Kidney capillary endothelial cell (primary cell): Measurements from ENCODE around the gene XPO6.
"Not testable (repeated sequence)": the region's sequence is repeated elsewhere in the genome, so short reads cannot be mapped to it uniquely, and the experiment has no call there.

ENCODE experiments used
- DNase-seq: peaks from one replicate; pipeline ENCODE4 v3.0.0-alpha.2; 2018; ENCODE audit warnings: low spot score

Gene XPO6

DNA sequence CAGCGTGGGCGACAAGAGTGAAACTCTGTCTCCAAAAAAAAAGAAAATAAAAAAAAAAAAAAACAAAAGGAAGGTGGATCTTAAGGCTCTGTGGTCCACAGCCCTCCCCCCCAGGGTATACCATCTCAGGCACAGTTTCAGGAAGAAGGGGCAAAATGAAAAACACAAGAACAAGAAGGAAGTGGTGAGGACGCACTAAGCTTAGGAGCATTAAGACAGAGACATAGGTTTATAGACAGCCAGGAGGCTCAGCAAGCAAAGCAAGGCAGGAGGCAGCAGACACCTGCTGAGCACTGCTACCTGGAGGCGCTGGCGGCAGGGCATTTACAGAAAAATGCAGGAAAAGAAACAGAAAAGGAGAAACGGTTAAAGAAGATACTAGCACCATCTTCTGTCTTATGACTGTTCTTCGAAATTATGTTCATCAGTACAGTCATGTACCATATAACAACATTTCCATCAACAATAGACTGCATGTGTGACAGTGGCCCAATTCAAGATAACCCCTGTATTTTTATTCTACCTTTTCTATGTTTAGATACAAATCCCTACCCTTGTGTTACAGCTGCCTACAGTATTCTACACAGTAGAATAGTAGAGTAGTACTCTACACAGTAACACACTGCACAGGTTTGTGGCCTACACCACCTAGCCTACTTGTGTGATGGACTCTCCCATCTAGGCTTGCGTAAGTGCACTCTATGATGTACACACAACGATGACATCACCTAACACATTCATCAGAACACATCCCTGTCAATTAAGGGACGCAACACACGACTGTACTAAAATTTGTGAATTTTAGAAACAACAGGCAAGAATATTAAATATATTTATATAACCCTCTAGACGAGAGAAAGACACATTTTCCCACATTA lies 62.5 kb downstream of the XPO6 start:
- DNase-seq, result no peak

DNA sequence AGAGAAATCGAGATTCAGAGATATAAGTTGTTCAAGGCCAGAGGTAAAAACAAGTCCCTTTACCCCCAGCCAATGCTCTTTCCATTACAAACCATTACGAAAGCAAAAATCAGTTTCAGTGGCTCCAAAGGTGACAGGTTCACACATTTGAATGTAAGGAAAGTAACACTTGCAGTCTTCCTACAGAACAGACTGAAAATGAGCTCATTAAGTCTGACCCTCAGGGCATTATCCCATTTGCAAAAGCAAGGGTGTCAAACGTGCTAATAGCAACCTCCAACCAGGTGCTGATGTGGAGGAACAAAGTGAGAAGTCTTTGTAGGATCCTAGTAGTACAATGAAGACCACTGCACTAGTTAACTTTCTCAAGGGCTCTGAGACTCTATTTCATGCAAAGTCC lies 65.2 kb downstream of the XPO6 start:
- DNase-seq, result no peak

DNA sequence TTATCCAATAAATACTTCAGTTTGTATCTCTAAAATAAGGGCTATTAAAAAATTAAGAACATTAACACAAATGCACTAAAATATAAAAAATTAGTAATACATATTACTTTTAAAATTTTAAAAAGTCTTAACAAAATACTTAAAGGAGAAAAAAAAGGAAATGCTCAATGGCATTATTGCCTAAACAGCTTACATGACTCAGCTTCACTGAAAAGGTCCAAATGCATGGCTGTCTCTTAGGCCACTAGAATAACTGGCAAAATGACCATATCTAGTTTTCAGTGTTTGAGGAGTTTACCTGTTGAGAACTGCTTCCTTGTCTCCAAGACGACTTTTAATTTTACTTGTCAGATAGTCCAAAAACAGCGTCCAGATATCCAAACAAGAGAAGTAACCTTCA lies 66.0 kb downstream of the XPO6 start:
- peak; percentile 7 for DNase-seq

DNA sequence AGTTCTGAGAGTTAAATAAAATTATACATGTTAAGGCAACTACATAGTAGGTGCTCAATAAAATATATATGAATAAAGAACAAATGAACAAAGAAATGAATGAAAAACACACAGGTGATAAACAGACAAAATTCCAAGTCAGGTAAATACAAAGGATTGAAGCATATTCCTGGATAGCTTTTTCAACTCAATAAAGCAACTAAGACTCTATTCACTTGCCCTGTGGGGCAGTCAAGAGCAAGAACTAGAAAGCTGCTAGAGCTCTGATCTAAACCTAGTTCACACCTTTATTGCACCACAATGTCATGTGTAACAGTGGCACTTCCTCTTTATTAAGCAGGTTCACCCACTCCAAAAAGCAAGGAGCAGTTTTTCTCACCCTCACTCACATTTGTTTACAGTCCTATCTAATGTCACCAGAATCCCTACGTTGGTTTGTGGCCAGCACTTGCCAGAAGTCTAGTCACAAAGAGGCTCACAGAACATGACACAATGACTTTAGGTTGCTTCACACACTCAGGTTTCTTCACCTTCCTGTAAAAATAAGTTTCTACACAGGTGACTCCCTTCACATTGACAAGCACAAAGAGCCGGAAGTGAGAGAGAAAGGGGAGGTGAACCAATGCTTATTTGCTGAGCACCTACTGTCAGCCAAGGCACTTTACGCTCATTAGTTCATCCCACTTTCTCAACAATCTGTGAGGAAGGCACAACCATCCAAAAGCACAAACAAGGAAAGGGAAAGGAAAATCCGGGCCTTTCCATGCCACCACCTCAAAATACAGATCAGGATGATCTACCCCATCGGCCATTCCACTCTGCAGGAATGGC lies 70.8 kb downstream of the XPO6 start:
- DNase-seq, result no peak

DNA sequence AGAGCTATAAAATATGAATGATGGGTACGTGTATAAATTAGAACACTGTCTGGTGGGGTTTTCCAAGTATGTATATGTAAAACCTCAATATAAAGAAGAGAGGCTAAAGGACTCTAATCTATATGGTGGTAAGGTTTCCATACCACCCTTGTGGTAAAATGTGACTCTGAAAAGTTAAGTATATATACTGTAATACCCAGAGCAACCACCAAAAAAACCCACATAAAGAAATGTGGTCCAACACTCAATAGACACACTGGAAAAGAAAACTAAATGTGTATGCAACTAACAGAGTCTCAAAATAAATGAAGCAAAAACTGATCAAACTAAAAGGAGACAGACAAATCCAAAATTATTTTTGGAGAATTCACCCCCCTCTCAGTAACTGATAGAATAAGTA lies 72.2 kb downstream of the XPO6 start:
- DNase-seq, result no peak

DNA sequence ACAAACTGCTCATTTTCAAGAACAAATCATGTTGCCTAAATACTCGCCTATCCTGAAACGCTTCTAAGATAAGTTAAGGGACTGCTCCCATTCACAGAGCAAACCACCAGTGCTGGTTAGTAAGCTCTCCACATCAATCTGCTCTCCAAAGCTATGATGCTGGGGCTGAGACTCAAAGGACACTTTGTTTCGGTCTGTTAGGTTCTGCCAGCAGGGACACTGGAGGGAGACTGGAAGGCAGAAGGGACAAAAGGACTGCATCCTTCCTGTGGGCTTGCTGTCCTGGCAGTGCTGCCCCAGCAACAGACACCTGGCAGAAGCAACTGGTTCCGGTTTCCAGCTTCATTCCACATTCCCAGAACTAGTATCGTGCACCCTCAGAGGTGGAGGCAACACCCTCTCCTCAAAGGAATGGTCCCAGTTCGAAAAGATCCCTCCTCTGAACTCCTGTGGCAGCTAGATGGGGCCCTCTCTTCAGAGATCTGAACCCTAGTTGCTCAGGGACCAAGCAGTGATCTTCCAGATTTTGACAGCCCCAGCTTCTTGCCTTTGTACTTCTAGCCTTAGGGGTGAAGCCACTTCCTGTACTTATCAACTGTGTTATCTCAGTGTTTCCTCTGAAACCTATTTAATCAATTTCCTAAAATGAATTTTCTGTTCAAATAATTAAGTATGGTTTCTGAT lies 74.9 kb downstream of the XPO6 start:
- DNase-seq, result no peak

DNA sequence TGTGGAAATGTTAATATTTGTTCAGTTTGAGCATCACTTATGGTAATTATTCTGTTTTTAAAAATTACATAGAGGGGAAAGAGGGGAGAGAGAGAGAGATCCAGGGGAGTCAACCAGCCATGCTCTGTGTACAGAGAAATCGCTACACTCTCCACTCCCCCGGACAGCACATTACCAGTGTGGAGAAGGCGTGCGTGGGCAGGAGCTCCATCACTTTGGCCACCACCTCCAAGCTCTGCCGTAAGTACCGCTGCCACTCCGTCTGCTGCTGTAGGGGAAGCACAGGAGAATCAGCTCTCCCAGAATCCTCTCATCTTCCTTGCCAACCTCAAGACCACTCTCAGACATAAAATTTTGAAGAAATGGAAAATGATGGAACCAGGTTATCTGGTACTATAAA lies 78.1 kb downstream of the XPO6 start:
- DNase-seq, result no peak

DNA sequence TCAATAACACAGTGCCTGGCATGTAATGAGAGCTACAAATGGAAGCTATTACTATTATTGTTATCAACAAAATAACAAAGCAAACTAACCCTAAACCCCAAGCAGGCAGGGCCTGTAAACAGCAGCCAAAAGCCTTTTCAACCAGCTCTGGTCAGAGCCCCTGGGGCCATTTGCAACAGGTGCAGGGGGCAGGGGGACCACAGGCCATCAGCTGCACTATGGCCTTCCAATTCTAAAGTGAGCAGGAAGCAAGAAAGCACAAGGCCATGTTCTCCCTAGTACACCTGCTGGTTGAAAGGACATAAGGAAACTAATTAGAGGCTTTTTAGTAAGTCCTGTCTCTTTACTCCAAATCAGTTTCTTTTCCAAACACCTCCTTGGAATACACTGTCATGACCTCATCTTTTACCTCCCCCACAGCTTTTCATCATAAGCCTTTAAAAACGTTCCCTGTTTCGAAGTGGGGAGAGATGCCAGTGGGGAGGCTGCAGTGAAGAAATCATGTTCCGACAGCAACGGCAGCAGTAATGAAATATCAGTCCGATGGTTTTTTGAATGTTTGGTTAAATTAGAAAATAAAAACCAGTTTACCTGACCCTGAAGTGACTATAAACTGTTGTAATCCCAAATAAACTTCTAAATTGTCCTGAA lies 79.9 kb downstream of the XPO6 start:
- no peak for DNase-seq

DNA sequence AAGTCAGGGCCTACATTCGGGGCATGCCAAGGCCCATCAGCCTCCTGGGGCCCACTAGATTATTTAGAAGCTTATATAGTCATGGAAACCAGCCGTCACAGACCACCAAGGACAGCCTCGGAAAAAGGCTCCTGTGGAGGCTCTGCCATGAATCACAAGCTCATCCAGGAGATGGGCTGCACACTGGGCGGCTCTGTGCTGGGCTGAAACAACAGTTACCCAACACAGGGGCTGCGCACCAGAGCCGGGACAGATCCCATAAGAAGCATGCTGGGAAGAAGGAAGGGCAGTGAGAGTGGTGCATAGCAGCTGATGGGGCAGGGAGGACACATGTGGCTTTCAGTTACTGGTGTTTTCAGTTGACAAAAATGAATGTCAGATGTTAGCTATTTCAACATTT lies 80.6 kb downstream of the XPO6 start:
- DNase-seq, result no peak

DNA sequence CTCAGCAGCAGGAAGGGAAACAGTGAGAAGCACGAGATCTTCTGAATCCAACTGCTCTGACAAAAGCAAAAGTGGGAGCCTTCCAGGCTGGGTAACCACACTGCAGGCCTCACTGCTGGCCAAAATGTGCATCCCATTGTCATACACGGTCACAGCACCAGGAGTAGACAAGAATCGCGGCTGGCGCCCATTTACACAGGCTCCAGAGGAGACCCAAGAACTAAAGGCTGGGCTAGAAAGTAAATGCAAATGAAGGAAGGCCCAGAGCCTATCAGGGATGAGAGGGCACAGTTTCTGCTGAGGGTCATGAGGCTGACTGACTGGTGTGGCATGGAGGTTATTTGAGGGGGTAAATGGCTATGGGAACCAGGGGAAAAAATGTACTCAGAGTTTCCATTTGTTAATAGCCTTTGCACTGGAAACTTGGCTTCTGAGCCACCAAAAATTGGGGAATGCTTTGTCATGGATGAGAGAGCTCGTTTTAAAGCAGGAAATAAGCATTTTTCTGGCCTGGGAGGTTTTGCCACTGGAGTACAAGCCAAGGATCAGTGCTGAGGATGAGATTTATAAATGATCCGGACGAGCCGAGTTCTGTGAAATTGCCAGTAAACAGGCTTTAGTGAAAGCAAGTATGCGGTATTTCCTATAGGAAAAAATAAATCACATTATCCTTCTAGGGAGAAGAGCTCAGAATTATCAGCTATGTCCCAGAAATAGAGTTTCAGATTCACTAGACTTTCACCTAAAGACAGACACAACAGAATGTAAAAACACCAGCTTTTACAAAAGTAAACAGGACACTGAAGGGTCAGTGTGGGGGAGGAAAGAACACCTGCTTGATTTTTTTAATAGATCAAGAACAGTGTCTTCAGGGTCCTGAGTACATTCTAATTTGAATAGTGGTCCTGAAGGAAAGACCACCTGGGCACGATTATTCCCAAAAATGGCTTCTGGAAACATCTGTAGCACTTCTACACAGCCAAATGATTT lies 81.4 kb downstream of the XPO6 start:
- DNase-seq, result no peak

DNA sequence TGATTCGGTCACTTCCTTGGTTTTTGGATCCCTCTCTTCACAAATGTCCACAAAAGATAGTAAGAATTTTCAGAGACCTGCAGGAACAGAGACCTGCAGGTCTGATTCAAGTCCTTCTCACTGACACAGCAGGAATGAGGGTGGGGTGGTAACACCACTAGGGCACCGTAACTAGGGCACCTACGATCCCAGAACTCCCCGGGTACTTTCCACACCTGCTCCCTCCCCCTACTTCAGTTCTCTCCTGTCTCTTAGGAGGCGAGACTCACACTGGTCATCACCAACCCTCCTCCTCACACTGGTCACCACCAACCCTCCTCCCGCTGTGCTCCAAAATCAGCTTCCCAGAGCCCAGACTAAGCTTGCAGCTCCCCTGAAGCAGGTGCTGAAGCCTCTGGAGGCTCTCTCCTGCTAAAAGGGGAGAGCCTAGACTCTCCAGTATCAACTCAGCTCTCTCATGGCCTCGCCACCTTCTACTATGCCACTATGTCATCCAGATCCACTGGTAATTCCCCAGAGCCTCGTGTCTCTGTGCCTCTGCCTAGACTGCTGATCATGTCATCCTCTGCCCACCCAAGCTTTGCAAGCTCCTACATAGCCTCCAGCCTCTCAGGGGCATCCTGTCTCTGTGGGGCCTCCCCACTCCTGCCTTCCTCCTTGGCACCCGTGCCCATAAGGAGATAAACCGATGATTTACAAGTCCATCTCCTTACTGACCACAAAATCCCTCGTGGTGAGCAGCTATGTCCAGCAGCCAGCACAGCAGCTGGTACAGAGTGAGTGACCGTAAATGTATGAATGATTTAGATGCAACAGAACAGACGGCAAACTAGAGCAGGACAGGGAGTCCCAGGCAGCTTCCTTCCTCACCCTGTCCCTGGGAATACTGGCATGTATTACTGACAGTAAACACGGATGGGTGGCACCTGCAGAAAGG lies 84.8 kb downstream of the XPO6 start:
- no peak for DNase-seq

DNA sequence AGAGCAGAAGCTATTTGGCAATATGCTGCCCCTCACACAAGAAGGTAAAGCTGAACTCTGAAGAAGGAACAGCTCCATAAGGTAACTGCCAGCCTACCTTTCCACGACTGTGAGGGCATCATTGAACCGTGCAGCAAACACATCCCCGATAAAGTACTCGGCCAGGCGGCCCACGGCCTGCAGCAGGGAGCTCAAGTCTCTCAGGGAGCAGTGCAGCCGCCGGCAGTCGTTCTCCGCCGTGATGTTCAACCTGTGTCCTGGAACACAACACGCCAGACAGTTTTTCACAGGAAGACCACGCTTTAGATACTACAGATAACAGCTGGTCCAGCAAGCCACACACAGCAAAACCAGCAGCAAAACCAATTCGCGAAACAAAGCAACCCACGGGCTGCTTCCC lies 86.2 kb downstream of the XPO6 start:
- DNase-seq, result no peak

DNA sequence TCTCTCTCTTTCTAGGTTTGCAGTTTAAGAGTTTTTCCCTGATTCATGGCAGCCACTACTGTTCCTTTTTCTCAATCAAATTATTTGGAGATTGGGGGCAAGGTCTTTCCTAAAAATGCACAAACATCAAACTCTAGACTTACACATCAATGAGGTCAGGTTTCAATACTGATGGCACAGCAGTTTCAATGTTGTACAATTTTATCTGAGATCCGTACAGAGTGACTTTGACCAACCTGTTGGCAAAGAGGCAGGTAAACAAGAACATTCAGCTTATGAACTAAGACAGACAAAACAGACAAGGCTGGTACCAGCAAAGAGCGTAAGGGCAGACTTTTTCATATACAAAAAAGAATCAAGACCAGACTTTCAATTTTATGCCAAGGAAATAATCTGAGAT lies 90.2 kb downstream of the XPO6 start:
- no peak for DNase-seq

DNA sequence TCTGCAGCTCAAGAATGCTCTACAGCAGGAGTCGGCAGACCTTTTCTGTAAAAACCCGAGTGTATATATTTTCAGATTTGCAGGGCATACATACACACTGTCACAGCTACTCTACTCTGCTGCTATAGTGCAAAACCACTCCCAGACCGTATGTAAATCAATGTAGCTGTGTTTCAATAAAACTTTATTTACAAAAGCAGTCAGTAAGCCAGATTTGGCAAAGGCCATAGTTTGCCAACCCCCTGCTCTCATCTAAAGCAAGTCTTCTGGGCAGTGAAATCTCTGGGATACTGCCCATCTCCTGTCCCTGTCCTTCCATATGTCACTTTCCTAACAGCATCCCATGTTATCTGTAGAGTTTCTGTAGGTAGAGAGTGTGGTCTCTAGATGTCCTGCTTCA lies 91.0 kb downstream of the XPO6 start:
- no peak for DNase-seq

DNA sequence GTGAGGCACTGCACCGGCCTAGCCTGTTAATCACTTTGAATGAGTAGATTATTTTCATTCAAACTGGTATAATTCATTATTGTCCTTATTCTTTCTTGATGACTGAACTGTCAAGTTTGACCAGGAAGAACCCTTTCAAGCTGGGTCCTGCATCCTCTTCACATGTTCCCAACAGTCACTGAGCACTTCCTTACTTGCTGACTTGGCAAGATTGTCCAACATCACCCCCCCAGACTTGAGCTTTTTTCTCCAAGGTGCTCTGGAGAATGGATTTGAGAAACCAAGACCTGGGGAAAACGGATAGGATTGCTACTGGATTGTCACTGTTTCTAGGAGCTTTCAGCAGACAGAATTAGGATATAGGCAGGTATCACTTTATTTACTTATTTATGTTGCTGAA lies 93.1 kb downstream of the XPO6 start:
- DNase-seq, result no peak

DNA sequence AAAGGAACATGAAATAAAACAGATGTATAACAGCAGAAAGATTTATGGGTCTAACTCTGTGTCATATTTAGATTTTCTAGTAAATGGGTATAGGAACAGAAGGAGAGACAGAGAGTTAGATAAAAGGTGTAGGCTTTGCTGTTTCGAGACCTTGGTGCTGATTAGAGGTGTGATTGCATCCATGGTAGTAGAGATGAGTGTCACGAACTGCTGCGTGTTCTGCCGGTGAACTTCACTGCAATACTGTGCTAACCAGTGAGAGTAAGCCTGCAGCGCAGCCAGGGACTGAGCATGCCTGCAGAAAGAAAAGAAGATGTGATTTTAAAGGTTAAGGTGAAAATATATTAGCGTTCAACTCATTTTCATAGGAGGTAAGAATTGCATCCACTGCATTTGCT lies 94.6 kb downstream of the XPO6 start:
- no peak for DNase-seq

DNA sequence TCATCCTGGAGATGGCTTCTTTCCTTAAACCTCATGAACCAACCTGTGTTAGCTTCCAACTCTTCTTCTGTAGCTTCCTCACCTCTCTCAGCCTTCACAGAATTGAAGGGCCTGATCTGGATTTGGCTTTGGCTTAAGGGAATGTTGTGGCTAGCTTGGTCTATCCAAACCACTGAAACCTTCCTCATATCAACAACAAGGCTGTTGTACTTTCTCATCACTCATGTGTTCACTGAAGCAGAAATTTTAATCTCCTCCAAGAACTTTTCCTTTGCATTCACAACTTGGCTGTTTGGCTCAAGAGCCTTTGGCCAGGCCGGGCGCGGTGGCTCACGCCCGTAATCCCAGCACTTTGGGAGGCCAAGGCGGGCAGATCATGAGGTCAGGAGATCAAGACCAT lies 95.9 kb downstream of the XPO6 start:
- not testable (repeated sequence) for DNase-seq

DNA sequence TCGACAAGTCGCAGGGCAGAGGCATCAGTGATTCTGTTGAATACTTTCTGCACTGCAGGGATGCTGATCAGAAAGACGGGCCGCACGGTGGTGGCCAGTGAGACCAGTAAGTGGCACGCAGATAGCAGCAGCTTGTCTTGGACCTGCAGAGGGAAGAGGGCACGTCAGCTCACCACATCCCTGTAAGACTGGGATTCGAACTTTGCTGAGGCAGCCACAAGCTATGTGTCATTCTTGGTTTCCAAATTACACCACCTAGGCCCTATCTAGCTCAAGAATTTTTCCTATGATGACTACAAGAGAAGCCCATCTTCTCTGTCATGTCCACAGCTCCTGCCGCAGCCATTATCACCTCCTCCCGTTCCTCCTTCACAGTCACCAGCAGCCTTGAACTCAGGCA lies 98.9 kb downstream of the XPO6 start:
- DNase-seq, result no peak

DNA sequence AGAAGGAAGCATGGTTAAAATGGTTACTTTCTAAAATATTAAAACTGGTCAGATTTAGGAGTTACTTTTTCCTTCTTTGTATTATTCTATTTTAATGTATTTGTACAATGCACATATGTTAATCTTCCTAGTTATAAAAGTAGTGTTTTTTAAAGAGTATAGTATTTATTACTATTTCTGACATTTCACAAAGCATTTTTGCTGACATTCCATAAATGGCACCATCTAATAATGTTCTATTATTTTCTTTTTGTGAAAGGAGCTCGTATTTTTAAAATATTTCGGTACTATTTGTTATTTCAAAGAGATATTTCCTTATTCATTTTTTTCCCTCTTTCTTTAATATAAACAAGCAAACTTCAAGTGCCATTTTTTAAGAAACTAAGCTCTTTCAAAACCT lies 100.8 kb downstream of the XPO6 start:
- DNase-seq, result no peak

DNA sequence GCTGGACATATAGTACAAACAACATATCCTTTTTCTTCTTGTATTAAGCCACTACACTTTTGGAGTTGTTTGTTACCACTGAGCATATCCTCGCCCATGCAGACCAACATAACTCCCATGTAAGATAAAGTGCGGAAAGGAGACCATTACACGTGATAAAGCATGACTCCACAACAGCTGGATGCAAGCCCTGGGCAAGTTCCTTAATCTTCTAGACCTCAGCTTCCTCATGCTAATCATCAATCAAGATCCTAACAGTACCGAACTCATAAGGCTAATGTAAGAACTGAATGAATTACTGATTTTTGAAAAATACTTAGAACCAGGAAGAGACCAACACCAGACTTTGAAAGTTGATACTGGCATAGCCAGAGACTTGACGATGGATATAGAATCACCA lies 101.3 kb downstream of the XPO6 start:
- no peak for DNase-seq
